ENCODE data around the gene CCDC112.

- TF ChIP-seq CTCF (IDR thresholded peaks at IDR 0.05) = no peak
- TF ChIP-seq POLR2A (IDR thresholded peaks at IDR 0.05) = no peak
Observed at GRCh38 chr5:115336201-115336720, 39.8 kb upstream of the CCDC112 start.

All from gastroesophageal sphincter (tissue), 3 donors.